ENCODE measurements around the gene IL36RN. TPM values are rescaled to one million over a fixed set of nuclear protein-coding genes. Genes with fewer than 3 reads are reported as not detected.
A peak's percentile ranks its signal among the peaks of the same experiment; 100 is the strongest.

IL36RN gene
- total RNA-seq, 2 donors from 2014 or later = not detected

- Histone ChIP-seq H3K4me3 (no peak overlapping the region), H3K36me3 (no peaks in the 10 kb centered on the region), H3K9me3 (no peaks in the 10 kb centered on the region), H3K27ac (no peak overlapping the region), H3K27me3 (no peaks in the 10 kb centered on the region), H3K4me1 (no peaks in the 10 kb centered on the region)
- DNase-seq (ENCODE audit: low spot score) = no peak
- no peak for TF ChIP-seq CTCF (IDR thresholded peaks at IDR 0.05)
Observed at GRCh38 chr2:113075030-113075429, 16.0 kb downstream of the IL36RN start.

- no peak for TF ChIP-seq CTCF (IDR thresholded peaks at IDR 0.05)
- no peak for DNase-seq (ENCODE audit: low spot score)
- no peak overlapping the region for H3K27ac ChIP-seq
- H3K4me3 ChIP-seq = no peak overlapping the region
- H3K9me3 ChIP-seq = no peaks in the 10 kb centered on the region
- H3K4me1 ChIP-seq = no peaks in the 10 kb centered on the region
- H3K27me3 ChIP-seq = no peaks in the 10 kb centered on the region
- no peaks in the 10 kb centered on the region for H3K36me3 ChIP-seq
Observed at GRCh38 chr2:113075600-113075999, 16.6 kb downstream of the IL36RN start.

- TF ChIP-seq CTCF (IDR thresholded peaks at IDR 0.05) = no peak
Observed at GRCh38 chr2:113076954-113077669, 18.1 kb downstream of the IL36RN start.

GRCh38 chr2:113077921-113078320, 18.9 kb downstream of the IL36RN start:
- no peaks in the 10 kb centered on the region for H3K4me1 ChIP-seq
- no peak overlapping the region for H3K27ac ChIP-seq
- no peak overlapping the region for H3K4me3 ChIP-seq
- H3K36me3 ChIP-seq = no peaks in the 10 kb centered on the region
- H3K27me3 ChIP-seq = no peaks in the 10 kb centered on the region
- no peak for TF ChIP-seq CTCF (IDR thresholded peaks at IDR 0.05)
- no peak for DNase-seq (ENCODE audit: low spot score)
- H3K9me3 ChIP-seq = no peaks in the 10 kb centered on the region

More at GRCh38 chr2:113076954-113077669, 18.1 kb downstream of the IL36RN start:
- H3K36me3 ChIP-seq = no peaks in the 10 kb centered on the region
- no peaks in the 10 kb centered on the region for H3K4me1 ChIP-seq
- no peak for DNase-seq (ENCODE audit: low spot score)
- no peak overlapping the region for H3K27ac ChIP-seq
- no peaks in the 10 kb centered on the region for H3K9me3 ChIP-seq
- H3K27me3 ChIP-seq = no peaks in the 10 kb centered on the region
- no peak overlapping the region for H3K4me3 ChIP-seq

- no peak for TF ChIP-seq CTCF (IDR thresholded peaks at IDR 0.05)
- H3K4me3 ChIP-seq = no peak overlapping the region
Observed at GRCh38 chr2:113078350-113078839, 19.4 kb downstream of the IL36RN start.

GRCh38 chr2:113079131-113079530, 20.1 kb downstream of the IL36RN start:
- H3K9me3 ChIP-seq = no peaks in the 10 kb centered on the region
- H3K36me3 ChIP-seq = no peaks in the 10 kb centered on the region
- no peaks in the 10 kb centered on the region for H3K4me1 ChIP-seq
- no peak for TF ChIP-seq CTCF (IDR thresholded peaks at IDR 0.05)
- no peak for DNase-seq (ENCODE audit: low spot score)
- no peak overlapping the region for H3K4me3 ChIP-seq
- H3K27ac ChIP-seq = no peak overlapping the region
- H3K27me3 ChIP-seq = no peaks in the 10 kb centered on the region

More at GRCh38 chr2:113078350-113078839, 19.4 kb downstream of the IL36RN start:
- Histone ChIP-seq H3K9me3 (no peaks in the 10 kb centered on the region), H3K36me3 (no peaks in the 10 kb centered on the region), H3K27me3 (no peaks in the 10 kb centered on the region), H3K4me1 (no peaks in the 10 kb centered on the region), H3K27ac (no peak overlapping the region)
- DNase-seq (ENCODE audit: low spot score) = peak; percentile 1
